Progenitor cell of endocrine pancreas (in vitro differentiated cells): ENCODE measurements around the gene LDB3. TPM values are rescaled to one million over a fixed set of nuclear protein-coding genes. Genes with fewer than 3 reads are reported as not detected.

Experiments
- DNase-seq: peaks from one replicate; pipeline ENCODE4 v3.0.0; 2021; ENCODE audit warnings: low spot score; ENCODE audit not compliant: unreplicated experiment
- H3K27ac Mint-ChIP-seq: 2 replicates; pipeline ENCODE4 v1.8.0; 2021; ENCODE audit warnings: mild to moderate bottlenecking, moderate library complexity, mixed read lengths
- H3K27me3 Mint-ChIP-seq: 2 replicates; pipeline ENCODE4 v1.8.0; 2021; ENCODE audit warnings: mixed read lengths
- H3K36me3 Mint-ChIP-seq: 2 replicates; pipeline ENCODE4 v1.8.0; 2022; ENCODE audit warnings: mixed read lengths; ENCODE audit not compliant: insufficient read depth
- H3K4me1 Mint-ChIP-seq: 2 replicates; pipeline ENCODE4 v1.8.0; 2021; ENCODE audit warnings: low read depth, mixed read lengths
- H3K4me3 Mint-ChIP-seq: 2 replicates; pipeline ENCODE4 v1.8.0; 2021; ENCODE audit warnings: low read depth, mild to moderate bottlenecking, moderate library complexity, mixed read lengths
- H3K9me3 Mint-ChIP-seq: 2 replicates; pipeline ENCODE4 v1.8.0; 2021; ENCODE audit warnings: low read depth, mixed read lengths
- total RNA-seq: library from RNA; stranded (reverse); gene quantifications from 2 replicates; pipeline ENCODE4 v1.2.1, GENCODE V29; 2021
- TF ChIP-seq, protein P1 (sequence below): fragments of 200-600 bp; sonication (generic); IDR thresholded peaks from one replicate; pipeline ENCODE4 v1.5.0; 2021; ENCODE audit warnings: antibody characterized with exemption, mild to moderate bottlenecking; ENCODE audit not compliant: unreplicated experiment

LDB3 gene
- total RNA-seq, 1 donor from 2014 or later = 0.26 TPM

DNA sequence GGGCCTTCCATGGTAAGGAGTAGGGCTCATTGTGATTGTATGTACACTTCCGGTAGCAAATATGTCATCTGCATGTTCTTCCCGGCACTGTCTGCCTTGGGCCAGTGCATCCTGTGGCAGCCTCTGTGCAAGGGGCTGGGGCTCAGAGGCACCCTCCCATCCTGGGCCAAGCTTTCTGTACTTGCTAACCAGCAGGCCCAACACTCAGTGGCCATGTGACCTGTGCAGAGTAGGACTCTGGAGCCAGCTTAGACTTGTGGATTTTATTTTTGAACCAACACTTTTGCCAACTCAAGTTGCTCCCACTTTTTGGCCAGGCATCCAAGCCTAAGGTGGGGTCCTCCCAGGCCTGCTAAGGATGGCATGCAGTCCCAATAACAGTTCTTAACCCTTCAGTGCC is 25.0 kb downstream of the LDB3 start:
- no peak overlapping the region for H3K27ac Mint-ChIP-seq
- no peak for DNase-seq
- H3K36me3 Mint-ChIP-seq = no peaks in the 10 kb centered on the region
- no peaks in the 10 kb centered on the region for H3K9me3 Mint-ChIP-seq
- H3K4me1 Mint-ChIP-seq = peaks cover 4% of the 10 kb centered on the region
- TF ChIP-seq, protein P1, sequence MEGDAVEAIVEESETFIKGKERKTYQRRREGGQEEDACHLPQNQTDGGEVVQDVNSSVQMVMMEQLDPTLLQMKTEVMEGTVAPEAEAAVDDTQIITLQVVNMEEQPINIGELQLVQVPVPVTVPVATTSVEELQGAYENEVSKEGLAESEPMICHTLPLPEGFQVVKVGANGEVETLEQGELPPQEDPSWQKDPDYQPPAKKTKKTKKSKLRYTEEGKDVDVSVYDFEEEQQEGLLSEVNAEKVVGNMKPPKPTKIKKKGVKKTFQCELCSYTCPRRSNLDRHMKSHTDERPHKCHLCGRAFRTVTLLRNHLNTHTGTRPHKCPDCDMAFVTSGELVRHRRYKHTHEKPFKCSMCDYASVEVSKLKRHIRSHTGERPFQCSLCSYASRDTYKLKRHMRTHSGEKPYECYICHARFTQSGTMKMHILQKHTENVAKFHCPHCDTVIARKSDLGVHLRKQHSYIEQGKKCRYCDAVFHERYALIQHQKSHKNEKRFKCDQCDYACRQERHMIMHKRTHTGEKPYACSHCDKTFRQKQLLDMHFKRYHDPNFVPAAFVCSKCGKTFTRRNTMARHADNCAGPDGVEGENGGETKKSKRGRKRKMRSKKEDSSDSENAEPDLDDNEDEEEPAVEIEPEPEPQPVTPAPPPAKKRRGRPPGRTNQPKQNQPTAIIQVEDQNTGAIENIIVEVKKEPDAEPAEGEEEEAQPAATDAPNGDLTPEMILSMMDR = no peak
- H3K27me3 Mint-ChIP-seq = peaks cover 27% of the 10 kb centered on the region
- H3K4me3 Mint-ChIP-seq = no peak overlapping the region

DNA sequence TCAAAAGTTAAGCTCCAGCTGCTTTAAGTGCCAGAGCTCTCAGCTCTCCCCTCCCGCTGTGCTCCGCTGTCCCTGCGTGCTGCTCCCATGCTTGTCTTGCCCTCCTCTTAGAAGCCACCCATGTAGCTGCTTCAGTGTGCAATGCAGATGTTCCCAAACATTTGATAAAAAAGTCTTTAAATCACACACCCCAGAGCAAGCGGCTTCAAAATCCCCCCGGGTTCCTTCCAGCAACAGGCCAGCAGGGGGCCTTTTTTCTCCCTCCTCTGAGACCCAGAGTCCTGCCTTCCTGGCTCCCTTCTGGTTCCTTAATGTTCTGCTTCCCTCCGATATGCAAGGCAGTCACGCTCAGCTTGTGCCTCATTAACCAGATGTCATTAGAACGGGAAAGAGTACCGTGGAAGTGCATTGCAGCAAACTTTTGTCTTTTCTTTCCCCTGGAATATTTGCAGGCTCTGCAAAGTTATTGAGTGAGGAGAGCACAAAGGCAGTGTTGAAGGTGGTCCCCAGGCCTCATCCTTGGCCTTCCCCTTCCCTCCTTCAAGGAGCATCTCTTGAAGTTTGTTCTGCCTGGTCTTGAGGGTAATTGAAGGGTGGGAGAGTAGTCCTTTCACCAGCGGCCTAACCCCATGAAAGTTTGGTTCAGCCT is 25.5 kb downstream of the LDB3 start:
- H3K4me3 Mint-ChIP-seq = no peak overlapping the region
- DNase-seq = no peak
- H3K27ac Mint-ChIP-seq = no peak overlapping the region
- TF ChIP-seq, protein P1 = peak; percentile 76
- H3K36me3 Mint-ChIP-seq = no peaks in the 10 kb centered on the region
- H3K9me3 Mint-ChIP-seq = no peaks in the 10 kb centered on the region
- peaks cover 4% of the 10 kb centered on the region for H3K4me1 Mint-ChIP-seq
- H3K27me3 Mint-ChIP-seq = peaks cover 26% of the 10 kb centered on the region

DNA sequence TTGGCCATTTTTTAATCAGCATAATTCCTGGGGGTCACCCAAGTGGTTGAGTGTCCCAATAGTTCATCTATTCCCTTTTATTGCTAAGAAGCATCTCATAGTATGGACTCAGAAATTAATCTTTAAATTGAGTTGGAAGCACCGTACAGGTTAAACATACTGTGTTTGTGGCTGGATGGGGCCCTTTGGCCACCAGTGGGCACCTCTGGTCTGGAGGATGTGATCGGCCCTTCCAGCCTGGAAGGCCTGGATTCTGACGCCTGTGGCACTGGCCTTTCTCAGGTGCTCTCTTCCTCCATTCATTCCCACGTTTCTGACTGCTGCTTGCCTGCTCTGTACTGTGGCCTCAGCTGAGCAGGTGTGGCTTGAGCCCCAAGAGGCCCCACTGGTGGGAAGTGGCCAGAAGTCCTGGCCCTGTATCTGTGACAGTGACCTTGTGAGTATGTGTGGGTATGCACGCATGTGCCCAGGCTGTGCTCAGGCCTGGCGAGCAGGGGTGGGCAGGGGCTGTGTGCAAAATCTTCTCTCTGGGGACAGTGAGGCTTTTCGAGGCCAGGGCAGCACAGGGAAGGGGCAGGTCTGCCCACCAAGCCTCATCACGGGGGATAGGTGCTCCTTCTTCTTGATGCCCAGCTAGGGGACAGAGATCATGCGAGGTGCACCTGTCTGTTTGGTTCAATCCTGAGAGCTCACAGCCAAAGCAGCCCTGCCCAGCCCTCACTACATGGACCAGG is 30.1 kb downstream of the LDB3 start:
- DNase-seq = no peak
- Mint-ChIP-seq H3K36me3 (no peaks in the 10 kb centered on the region), H3K27ac (no peak overlapping the region), H3K9me3 (no peaks in the 10 kb centered on the region), H3K4me3 (no peak overlapping the region), H3K4me1 (peaks cover 4% of the 10 kb centered on the region), H3K27me3 (peaks cover 22% of the 10 kb centered on the region)
- TF ChIP-seq, protein P1 = peak; percentile 30

DNA sequence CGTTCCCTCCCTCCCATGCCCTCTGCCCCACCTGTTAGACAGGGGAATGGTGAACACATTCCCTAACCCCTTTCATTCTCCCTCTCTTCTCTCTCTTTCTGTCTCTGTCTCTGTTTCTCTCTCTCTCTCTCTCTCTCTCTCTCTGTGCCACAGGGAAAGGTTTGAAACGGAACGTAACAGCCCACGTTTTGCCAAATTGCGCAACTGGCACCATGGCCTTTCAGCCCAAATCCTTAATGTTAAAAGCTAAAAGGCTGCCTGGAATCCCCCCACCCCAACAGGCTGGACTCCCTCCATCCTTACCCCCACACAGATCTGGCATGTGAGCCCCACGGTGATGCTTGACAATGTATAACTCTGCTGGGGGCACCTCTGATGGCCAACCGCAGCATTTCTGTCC is 30.8 kb downstream of the LDB3 start:
- Mint-ChIP-seq H3K4me1 (no peaks in the 10 kb centered on the region), H3K4me3 (no peak overlapping the region), H3K9me3 (no peaks in the 10 kb centered on the region), H3K36me3 (no peaks in the 10 kb centered on the region), H3K27ac (no peak overlapping the region), H3K27me3 (peaks cover 17% of the 10 kb centered on the region)
- DNase-seq = no peak
- TF ChIP-seq, protein P1 = no peak

DNA sequence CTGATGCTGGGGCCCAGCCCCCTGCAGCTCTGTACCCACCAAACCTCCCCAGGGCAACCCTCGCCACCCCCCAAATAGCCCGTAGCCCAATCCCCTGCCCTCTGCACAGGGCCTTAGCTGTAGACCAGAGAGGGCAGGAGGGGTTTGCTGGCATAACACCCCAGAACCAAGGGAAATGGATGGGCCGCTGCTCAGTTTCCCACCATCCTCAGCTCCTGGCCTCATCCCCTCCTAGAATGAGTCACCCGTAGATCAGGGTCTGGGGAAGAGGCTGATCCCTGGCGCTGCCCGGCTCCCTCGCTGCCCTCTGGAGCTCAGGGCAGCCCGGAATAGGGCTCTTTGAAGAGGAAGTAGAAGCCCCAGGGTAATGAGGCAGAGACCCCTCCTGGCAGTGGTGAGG is 31.2 kb downstream of the LDB3 start:
- Mint-ChIP-seq H3K27me3 (peaks cover 17% of the 10 kb centered on the region), H3K4me1 (no peaks in the 10 kb centered on the region), H3K36me3 (no peaks in the 10 kb centered on the region), H3K4me3 (no peak overlapping the region), H3K9me3 (no peaks in the 10 kb centered on the region), H3K27ac (no peak overlapping the region)
- TF ChIP-seq, protein P1 = no peak
- no peak for DNase-seq
